IPS-NIHi7 (cell line): ENCODE results near the gene MAP3K20.
A peak's percentile ranks its signal among the peaks of the same experiment; 100 is the strongest.
"Not testable (repeated sequence)": the region's sequence is repeated elsewhere in the genome, so short reads cannot be mapped to it uniquely, and the experiment has no call there.

Experiments used
- DNase-seq: peaks from one replicate; pipeline ENCODE4 v3.0.0; 2012; ENCODE audit warnings: mixed read lengths; ENCODE audit errors: extremely low spot score

Gene MAP3K20

GRCh38 chr2:173122936-173123335, 47.3 kb downstream of the MAP3K20 start:
- DNase-seq: no peak

- no peak for DNase-seq
Measured at GRCh38 chr2:173124441-173124840, 48.8 kb downstream of the MAP3K20 start.

- DNase-seq: no peak
Measured at GRCh38 chr2:173126819-173127218, 51.2 kb downstream of the MAP3K20 start.

GRCh38 chr2:173128132-173128531, 52.5 kb downstream of the MAP3K20 start:
- not testable (repeated sequence) for DNase-seq

GRCh38 chr2:173130496-173131465, 55.1 kb downstream of the MAP3K20 start:
- no peak for DNase-seq

- DNase-seq: no peak
Measured at GRCh38 chr2:173132531-173132930, 56.9 kb downstream of the MAP3K20 start.

- peak; percentile 22 for DNase-seq
Measured at GRCh38 chr2:173134703-173135102, 59.1 kb downstream of the MAP3K20 start.

GRCh38 chr2:173136067-173136466, 60.4 kb downstream of the MAP3K20 start:
- DNase-seq: no peak

- DNase-seq: no peak
Measured at GRCh38 chr2:173136599-173136998, 61.0 kb downstream of the MAP3K20 start.

GRCh38 chr2:173137610-173138009, 62.0 kb downstream of the MAP3K20 start:
- no peak for DNase-seq

GRCh38 chr2:173138962-173139361, 63.3 kb downstream of the MAP3K20 start:
- DNase-seq: no peak

- no peak for DNase-seq
Measured at GRCh38 chr2:173141666-173142065, 66.0 kb downstream of the MAP3K20 start.

GRCh38 chr2:173145454-173145853, 69.8 kb downstream of the MAP3K20 start:
- DNase-seq: no peak

- DNase-seq: no peak
Measured at GRCh38 chr2:173146590-173146989, 70.9 kb downstream of the MAP3K20 start.

GRCh38 chr2:173148520-173148919, 72.9 kb downstream of the MAP3K20 start:
- DNase-seq: no peak

GRCh38 chr2:173149491-173149890, 73.8 kb downstream of the MAP3K20 start:
- DNase-seq: peak; percentile 16

- no peak for DNase-seq
Measured at GRCh38 chr2:173150087-173150486, 74.4 kb downstream of the MAP3K20 start.

- DNase-seq: no peak
Measured at GRCh38 chr2:173150963-173151362, 75.3 kb downstream of the MAP3K20 start.

GRCh38 chr2:173151671-173152401, 76.2 kb downstream of the MAP3K20 start:
- DNase-seq: no peak

- no peak for DNase-seq
Measured at GRCh38 chr2:173153301-173153885, 77.7 kb downstream of the MAP3K20 start.

GRCh38 chr2:173157676-173158293, 82.1 kb downstream of the MAP3K20 start:
- DNase-seq: no peak
